ENCODE results near the gene FAM43A. TPM values are rescaled to one million over a fixed set of nuclear protein-coding genes. Genes with fewer than 3 reads are reported as not detected.

FAM43A gene
- total RNA-seq, 1 donor from 2014 or later, result 7.6 TPM

DNA sequence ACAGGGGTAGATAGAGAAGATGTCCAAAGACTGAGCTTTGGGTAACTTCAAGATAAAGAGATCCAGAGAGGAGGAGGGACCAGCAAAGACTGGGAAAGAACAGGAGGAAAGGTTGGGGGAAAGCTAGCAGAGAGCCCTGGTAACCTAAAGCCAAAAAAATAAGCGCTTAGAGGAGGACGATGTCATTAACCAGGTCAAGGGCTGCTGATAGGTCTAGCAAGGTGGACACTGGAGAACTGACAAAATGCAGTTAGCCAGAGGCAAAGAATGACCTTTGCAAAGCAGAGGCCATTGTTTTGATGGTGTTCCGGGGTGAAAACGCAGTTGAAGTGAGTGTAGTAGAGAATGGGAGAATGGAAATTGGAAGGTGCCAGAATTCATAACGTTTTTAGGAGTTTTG is 39.7 kb downstream of the FAM43A start:
- H2AFZ ChIP-seq (ENCODE audit: low read depth, low read length), result no peak overlapping the region
- Mint-ChIP-seq H3K4me3 (ENCODE audit: unreplicated experiment) (no peak overlapping the region), H3K27me3 (ENCODE audit: low read depth, unreplicated experiment) (peaks cover 42% of the 10 kb centered on the region), H3K9me3 (ENCODE audit: unreplicated experiment) (no peaks in the 10 kb centered on the region), H3K36me3 (ENCODE audit: low read depth, unreplicated experiment) (no peaks in the 10 kb centered on the region), H3K27ac (ENCODE audit: unreplicated experiment) (no peak overlapping the region), H3K4me1 (ENCODE audit: low read depth, unreplicated experiment) (no peaks in the 10 kb centered on the region)
- DNase-seq (ENCODE audit: low read depth), result no peak
- no peaks in the 10 kb centered on the region for H3K36me3 ChIP-seq (ENCODE audit: insufficient read depth, low read length)
- H3K9me3 ChIP-seq (ENCODE audit: insufficient read depth, low read depth, low read length), result no peaks in the 10 kb centered on the region
- H3K9ac ChIP-seq (ENCODE audit: low read length), result no peak overlapping the region
- H3K4me2 ChIP-seq (ENCODE audit: low read length), result no peak overlapping the region
- H3K4me3 ChIP-seq (ENCODE audit: insufficient read depth, low read depth, low read length), result no peak overlapping the region
- H3K27me3 ChIP-seq (ENCODE audit: insufficient read depth, low read length), result peaks cover 18% of the 10 kb centered on the region
- H4K20me1 ChIP-seq (ENCODE audit: insufficient read depth, low read length), result no peaks in the 10 kb centered on the region
- TF ChIP-seq EZH2 (IDR thresholded peaks at IDR 0.05; ENCODE audit: insufficient read depth, low read length), result no peak
- TF ChIP-seq, protein P1, sequence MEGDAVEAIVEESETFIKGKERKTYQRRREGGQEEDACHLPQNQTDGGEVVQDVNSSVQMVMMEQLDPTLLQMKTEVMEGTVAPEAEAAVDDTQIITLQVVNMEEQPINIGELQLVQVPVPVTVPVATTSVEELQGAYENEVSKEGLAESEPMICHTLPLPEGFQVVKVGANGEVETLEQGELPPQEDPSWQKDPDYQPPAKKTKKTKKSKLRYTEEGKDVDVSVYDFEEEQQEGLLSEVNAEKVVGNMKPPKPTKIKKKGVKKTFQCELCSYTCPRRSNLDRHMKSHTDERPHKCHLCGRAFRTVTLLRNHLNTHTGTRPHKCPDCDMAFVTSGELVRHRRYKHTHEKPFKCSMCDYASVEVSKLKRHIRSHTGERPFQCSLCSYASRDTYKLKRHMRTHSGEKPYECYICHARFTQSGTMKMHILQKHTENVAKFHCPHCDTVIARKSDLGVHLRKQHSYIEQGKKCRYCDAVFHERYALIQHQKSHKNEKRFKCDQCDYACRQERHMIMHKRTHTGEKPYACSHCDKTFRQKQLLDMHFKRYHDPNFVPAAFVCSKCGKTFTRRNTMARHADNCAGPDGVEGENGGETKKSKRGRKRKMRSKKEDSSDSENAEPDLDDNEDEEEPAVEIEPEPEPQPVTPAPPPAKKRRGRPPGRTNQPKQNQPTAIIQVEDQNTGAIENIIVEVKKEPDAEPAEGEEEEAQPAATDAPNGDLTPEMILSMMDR (IDR thresholded peaks at IDR 0.05; ENCODE audit: insufficient read depth, low read depth, low read length), result no peak
- no peaks in the 10 kb centered on the region for H3K79me2 ChIP-seq (ENCODE audit: insufficient read depth, low read length)
- no peaks in the 10 kb centered on the region for H3K4me1 ChIP-seq (ENCODE audit: insufficient read depth, low read length)
- H3K27ac ChIP-seq (ENCODE audit: low read depth, low read length), result no peak overlapping the region
- FAIRE-seq, result no peak

DNA sequence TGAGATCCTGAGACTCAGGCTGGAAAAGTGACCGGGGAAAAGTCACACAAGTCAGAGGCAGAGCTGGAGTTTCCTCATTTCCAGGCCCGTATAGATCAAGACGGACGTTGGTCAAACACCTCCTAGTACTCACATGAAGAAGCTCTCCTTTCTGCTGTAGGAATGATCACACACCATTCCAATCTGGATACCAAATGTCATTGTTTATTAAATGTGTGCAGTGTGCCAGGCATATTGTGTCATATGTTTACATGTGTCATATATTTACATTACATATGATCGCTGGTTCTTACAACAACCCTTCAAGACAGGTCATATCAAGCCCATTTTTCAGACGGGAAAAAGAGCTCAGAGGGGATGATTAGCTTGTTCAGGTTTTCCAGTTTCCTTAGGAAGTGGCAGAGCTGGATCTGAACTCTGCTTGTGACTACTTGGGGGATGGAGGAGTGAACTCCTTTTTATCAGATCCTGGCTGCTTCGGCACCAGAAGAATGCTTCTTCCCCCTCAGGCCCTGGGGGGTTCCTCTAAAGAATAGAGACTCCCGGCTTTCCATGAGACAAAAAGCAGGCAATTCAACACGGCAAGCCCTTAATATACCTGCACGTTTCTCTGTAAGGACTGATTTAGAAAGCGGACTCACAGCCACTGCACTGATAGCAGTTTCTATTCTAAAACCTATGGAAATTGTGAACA is 41.9 kb downstream of the FAM43A start:
- Mint-ChIP-seq H3K27me3 (ENCODE audit: low read depth, unreplicated experiment) (peaks cover 51% of the 10 kb centered on the region), H3K4me3 (ENCODE audit: unreplicated experiment) (no peak overlapping the region), H3K4me1 (ENCODE audit: low read depth, unreplicated experiment) (peaks cover 2% of the 10 kb centered on the region), H3K36me3 (ENCODE audit: low read depth, unreplicated experiment) (no peaks in the 10 kb centered on the region), H3K27ac (ENCODE audit: unreplicated experiment) (no peak overlapping the region), H3K9me3 (ENCODE audit: unreplicated experiment) (peaks cover 2% of the 10 kb centered on the region)
- Histone ChIP-seq H3K79me2 (ENCODE audit: insufficient read depth, low read length) (no peaks in the 10 kb centered on the region), H3K9ac (ENCODE audit: low read length) (no peak overlapping the region), H3K4me1 (ENCODE audit: insufficient read depth, low read length) (no peaks in the 10 kb centered on the region), H3K27ac (ENCODE audit: low read depth, low read length) (no peak overlapping the region), H2AFZ (ENCODE audit: low read depth, low read length) (no peak overlapping the region), H3K36me3 (ENCODE audit: insufficient read depth, low read length) (no peaks in the 10 kb centered on the region), H3K4me3 (ENCODE audit: insufficient read depth, low read depth, low read length) (no peak overlapping the region), H3K9me3 (ENCODE audit: insufficient read depth, low read depth, low read length) (no peaks in the 10 kb centered on the region), H3K27me3 (ENCODE audit: insufficient read depth, low read length) (peaks cover 30% of the 10 kb centered on the region), H4K20me1 (ENCODE audit: insufficient read depth, low read length) (no peaks in the 10 kb centered on the region), H3K4me2 (ENCODE audit: low read length) (no peak overlapping the region)
- DNase-seq (ENCODE audit: low read depth) (no peak), FAIRE-seq (no peak)
- TF ChIP-seq, protein P1 (IDR thresholded peaks at IDR 0.05; ENCODE audit: insufficient read depth, low read depth, low read length), result no peak
- no peak for TF ChIP-seq EZH2 (IDR thresholded peaks at IDR 0.05; ENCODE audit: insufficient read depth, low read length)

DNA sequence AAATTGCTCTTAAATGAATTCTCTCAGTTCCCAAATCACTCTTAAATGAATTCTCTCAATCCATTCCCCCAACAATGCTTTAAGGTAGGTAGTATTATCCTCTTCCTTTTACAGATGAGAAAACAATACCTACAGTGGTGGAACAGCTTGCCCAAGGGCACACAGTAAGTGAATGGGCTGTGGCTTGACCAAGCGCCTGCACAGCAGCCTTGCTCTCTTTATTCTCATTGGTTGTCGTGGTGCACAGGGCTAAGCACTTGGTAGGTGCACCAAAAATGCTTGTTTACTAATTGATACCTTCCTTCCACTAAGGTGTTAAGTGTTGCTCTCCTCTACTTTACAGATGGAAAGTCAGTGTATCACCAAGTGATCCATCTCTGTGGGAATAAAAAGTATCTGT is 43.3 kb downstream of the FAM43A start:
- H3K4me3 ChIP-seq (ENCODE audit: insufficient read depth, low read depth, low read length), result no peak overlapping the region
- Mint-ChIP-seq H3K4me3 (ENCODE audit: unreplicated experiment) (no peak overlapping the region), H3K36me3 (ENCODE audit: low read depth, unreplicated experiment) (no peaks in the 10 kb centered on the region), H3K4me1 (ENCODE audit: low read depth, unreplicated experiment) (peaks cover 4% of the 10 kb centered on the region), H3K27me3 (ENCODE audit: low read depth, unreplicated experiment) (peaks cover 46% of the 10 kb centered on the region), H3K27ac (ENCODE audit: unreplicated experiment) (no peak overlapping the region), H3K9me3 (ENCODE audit: unreplicated experiment) (peaks cover 2% of the 10 kb centered on the region)
- no peak for TF ChIP-seq EZH2 (IDR thresholded peaks at IDR 0.05; ENCODE audit: insufficient read depth, low read length)
- TF ChIP-seq, protein P1 (IDR thresholded peaks at IDR 0.05; ENCODE audit: insufficient read depth, low read depth, low read length), result no peak
- no peak overlapping the region for H3K9ac ChIP-seq (ENCODE audit: low read length)
- no peaks in the 10 kb centered on the region for H3K9me3 ChIP-seq (ENCODE audit: insufficient read depth, low read depth, low read length)
- no peaks in the 10 kb centered on the region for H3K79me2 ChIP-seq (ENCODE audit: insufficient read depth, low read length)
- FAIRE-seq (no peak), DNase-seq (ENCODE audit: low read depth) (no peak)
- H4K20me1 ChIP-seq (ENCODE audit: insufficient read depth, low read length), result no peaks in the 10 kb centered on the region
- H2AFZ ChIP-seq (ENCODE audit: low read depth, low read length), result no peak overlapping the region
- no peak overlapping the region for H3K4me2 ChIP-seq (ENCODE audit: low read length)
- H3K4me1 ChIP-seq (ENCODE audit: insufficient read depth, low read length), result no peaks in the 10 kb centered on the region
- H3K27ac ChIP-seq (ENCODE audit: low read depth, low read length), result no peak overlapping the region
- peaks cover 30% of the 10 kb centered on the region for H3K27me3 ChIP-seq (ENCODE audit: insufficient read depth, low read length)
- no peaks in the 10 kb centered on the region for H3K36me3 ChIP-seq (ENCODE audit: insufficient read depth, low read length)

Measured in astrocyte (in vitro differentiated cells and primary cell).